ENCODE data around the gene EXOC6. TPM values are rescaled to one million over a fixed set of nuclear protein-coding genes. Genes with fewer than 3 reads are reported as not detected.

Gene EXOC6
- total RNA-seq, 2 experiments from 2014 or later, result 9.4 to 9.9 TPM

- POLR2A ChIA-PET, result no interaction called here
- peaks cover 90% of the 10 kb centered on the region for H3K27me3 Mint-ChIP-seq
- no peaks in the 10 kb centered on the region for H3K9me3 Mint-ChIP-seq
- DNase-seq, result no peak
- no peak overlapping the region for H3K27ac Mint-ChIP-seq
- no peaks in the 10 kb centered on the region for H3K36me3 Mint-ChIP-seq (ENCODE audit: low read depth)
- CTCF ChIA-PET, result interaction anchor here (1.4 kb wide), 1 partner anchor 8 kb away, joined by 3 read pairs; no protein-coding TSS in a partner anchor
- peaks cover 38% of the 10 kb centered on the region for H3K4me1 Mint-ChIP-seq
- no peak overlapping the region for H3K4me3 Mint-ChIP-seq
Observed at GRCh38 chr10:93071674-93072224, 223.4 kb downstream of the EXOC6 start.

GRCh38 chr10:93072225-93072712 lies 223.9 kb downstream of the EXOC6 start:
- H3K27ac Mint-ChIP-seq, result no peak overlapping the region

GRCh38 chr10:93072713-93073538 lies 224.6 kb downstream of the EXOC6 start:
- CTCF ChIA-PET, result no interaction called here
- peaks cover 88% of the 10 kb centered on the region for H3K27me3 Mint-ChIP-seq
- no peak for DNase-seq
- no peak overlapping the region for H3K27ac Mint-ChIP-seq
- H3K36me3 Mint-ChIP-seq (ENCODE audit: low read depth), result no peaks in the 10 kb centered on the region
- POLR2A ChIA-PET, result interaction anchor here (1.0 kb wide), 2 partner anchors 8 to 12 kb away, joined by 3 read pairs; partner anchors contain the start of gene CYP26C1
- peak overlapping the region; percentile 41 for H3K4me3 Mint-ChIP-seq
- H3K4me1 Mint-ChIP-seq, result peaks cover 38% of the 10 kb centered on the region
- no peaks in the 10 kb centered on the region for H3K9me3 Mint-ChIP-seq

More at GRCh38 chr10:93072225-93072712, 223.9 kb downstream of the EXOC6 start:
- no peaks in the 10 kb centered on the region for H3K36me3 Mint-ChIP-seq (ENCODE audit: low read depth)
- no peaks in the 10 kb centered on the region for H3K9me3 Mint-ChIP-seq
- H3K4me3 Mint-ChIP-seq, result peak overlapping the region; percentile 27
- peaks cover 89% of the 10 kb centered on the region for H3K27me3 Mint-ChIP-seq
- POLR2A ChIA-PET, result no interaction called here
- CTCF ChIA-PET, result interaction anchor here (1.4 kb wide), 1 partner anchor 8 kb away, joined by 3 read pairs; no protein-coding TSS in a partner anchor
- H3K4me1 Mint-ChIP-seq, result peaks cover 38% of the 10 kb centered on the region
- DNase-seq, result no peak

GRCh38 chr10:93073539-93074146 lies 225.3 kb downstream of the EXOC6 start, which contains the start of gene CYP26A1:
CYP26A1 (plus strand) TSS chr10:93073893; CDS start chr10:93073935, 42 bp downstream.
- no peak for DNase-seq
- POLR2A ChIA-PET, result interaction anchor here (1.0 kb wide), 2 partner anchors 9 to 13 kb away, joined by 3 read pairs; partner anchors contain the start of gene CYP26C1
- CTCF ChIA-PET, result no interaction called here
- peaks cover 36% of the 10 kb centered on the region for H3K4me1 Mint-ChIP-seq
- H3K36me3 Mint-ChIP-seq (ENCODE audit: low read depth), result no peaks in the 10 kb centered on the region
- no peaks in the 10 kb centered on the region for H3K9me3 Mint-ChIP-seq
- H3K27ac Mint-ChIP-seq, result no peak within 1 kb of the TSS
- H3K27me3 Mint-ChIP-seq, result peaks cover 86% of the 10 kb centered on the region
- peak within 1 kb of the TSS; percentile 62 for H3K4me3 Mint-ChIP-seq

- Mint-ChIP-seq H3K27ac (no peak overlapping the region), H3K36me3 (ENCODE audit: low read depth) (no peaks in the 10 kb centered on the region), H3K4me3 (peak overlapping the region; percentile 62), H3K9me3 (no peaks in the 10 kb centered on the region), H3K27me3 (peaks cover 83% of the 10 kb centered on the region), H3K4me1 (peaks cover 34% of the 10 kb centered on the region)
- POLR2A ChIA-PET, result no interaction called here
- CTCF ChIA-PET, result interaction anchor here (1.5 kb wide), 1 partner anchor 12 kb away, joined by 6 read pairs; no protein-coding TSS in a partner anchor
- no peak for DNase-seq
Observed at GRCh38 chr10:93074147-93074596, 225.9 kb downstream of the EXOC6 start.

- ChIA-PET CTCF (interaction anchor here (1.5 kb wide), 1 partner anchor 12 kb away, joined by 6 read pairs; no protein-coding TSS in a partner anchor), POLR2A (interaction anchor here (0.9 kb wide), 1 partner anchor 11 kb away, joined by 3 read pairs; no protein-coding TSS in a partner anchor)
- Mint-ChIP-seq H3K4me1 (peaks cover 34% of the 10 kb centered on the region), H3K4me3 (peak overlapping the region; percentile 62), H3K9me3 (no peaks in the 10 kb centered on the region), H3K27me3 (peaks cover 86% of the 10 kb centered on the region), H3K36me3 (ENCODE audit: low read depth) (no peaks in the 10 kb centered on the region), H3K27ac (no peak overlapping the region)
- DNase-seq, result no peak
Observed at GRCh38 chr10:93074597-93075368, 226.5 kb downstream of the EXOC6 start.

GRCh38 chr10:93075369-93076221 lies 227.3 kb downstream of the EXOC6 start:
- H3K4me3 Mint-ChIP-seq, result peak overlapping the region; percentile 27

GRCh38 chr10:93076871-93077270 lies 228.6 kb downstream of the EXOC6 start:
- Mint-ChIP-seq H3K4me1 (peaks cover 28% of the 10 kb centered on the region), H3K4me3 (no peak overlapping the region), H3K27ac (no peak overlapping the region), H3K9me3 (no peaks in the 10 kb centered on the region), H3K27me3 (peaks cover 80% of the 10 kb centered on the region), H3K36me3 (ENCODE audit: low read depth) (no peaks in the 10 kb centered on the region)
- POLR2A ChIA-PET, result no interaction called here
- DNase-seq, result no peak
- CTCF ChIA-PET, result interaction anchor here (0.8 to 1.8 kb wide), 3 partner anchors 230 to 280 kb away, joined by 3 to 5 read pairs (median 3); no protein-coding TSS in a partner anchor

More at GRCh38 chr10:93075369-93076221, 227.3 kb downstream of the EXOC6 start:
- no peak for DNase-seq
- peaks cover 83% of the 10 kb centered on the region for H3K27me3 Mint-ChIP-seq
- CTCF ChIA-PET, result interaction anchor here (0.8 to 1.8 kb wide), 3 partner anchors 13 to 282 kb away, joined by 3 to 6 read pairs (median 5); no protein-coding TSS in a partner anchor
- no peaks in the 10 kb centered on the region for H3K36me3 Mint-ChIP-seq (ENCODE audit: low read depth)
- no peaks in the 10 kb centered on the region for H3K9me3 Mint-ChIP-seq
- H3K27ac Mint-ChIP-seq, result no peak overlapping the region
- POLR2A ChIA-PET, result interaction anchor here (0.9 kb wide), 1 partner anchor 12 kb away, joined by 3 read pairs; no protein-coding TSS in a partner anchor
- peaks cover 36% of the 10 kb centered on the region for H3K4me1 Mint-ChIP-seq

- H3K4me3 Mint-ChIP-seq, result no peak overlapping the region
- ChIA-PET POLR2A (no interaction called here), CTCF (interaction anchor here (1.0 to 1.8 kb wide), 2 partner anchors 231 to 279 kb away, joined by 3 to 5 read pairs; no protein-coding TSS in a partner anchor)
- H3K9me3 Mint-ChIP-seq, result no peaks in the 10 kb centered on the region
- H3K27me3 Mint-ChIP-seq, result peaks cover 69% of the 10 kb centered on the region
- H3K27ac Mint-ChIP-seq, result no peak overlapping the region
- peaks cover 24% of the 10 kb centered on the region for H3K4me1 Mint-ChIP-seq
- DNase-seq, result no peak
- H3K36me3 Mint-ChIP-seq (ENCODE audit: low read depth), result no peaks in the 10 kb centered on the region
Observed at GRCh38 chr10:93077860-93078337, 229.6 kb downstream of the EXOC6 start.

GRCh38 chr10:93079663-93080349 lies 231.5 kb downstream of the EXOC6 start:
- no peak for DNase-seq
- Mint-ChIP-seq H3K9me3 (no peaks in the 10 kb centered on the region), H3K4me3 (no peak overlapping the region), H3K27ac (no peak overlapping the region), H3K4me1 (peaks cover 13% of the 10 kb centered on the region), H3K36me3 (ENCODE audit: low read depth) (no peaks in the 10 kb centered on the region), H3K27me3 (peaks cover 56% of the 10 kb centered on the region)
- ChIA-PET CTCF (interaction anchor here (0.6 to 1.6 kb wide), 8 partner anchors 8 to 378 kb away, joined by 3 to 6 read pairs (median 4); no protein-coding TSS in a partner anchor), POLR2A (no interaction called here)

Data from activated CD4-positive, alpha-beta memory T cell treated with anti-CD3 and anti-CD28 coated beads, Interleukin-2, amount 10 ng/mL, durations not matched to agents 7 days and 5 days (primary cell).